ENCODE data around the gene MYL6B. TPM values are rescaled to one million over a fixed set of nuclear protein-coding genes. Genes with fewer than 3 reads are reported as not detected.

Gene MYL6B
- total and polyA plus RNA-seq, 2 experiments from 2014 or later: 80.6 to 83.9 TPM

- Histone ChIP-seq H3K9me2 (replicated peaks; ENCODE audit: insufficient read depth) (no peaks in the 10 kb centered on the region), H3K4me3 (no peak overlapping the region), H3K9me3 (ENCODE audit: low read depth) (no peaks in the 10 kb centered on the region), H3K4me1 (ENCODE audit: insufficient read depth) (peaks cover 14% of the 10 kb centered on the region), H4K20me1 (ENCODE audit: insufficient read depth, poor library complexity, severe bottlenecking) (no peaks in the 10 kb centered on the region), H3K27me3 (no peaks in the 10 kb centered on the region), H3K36me3 (replicated peaks; ENCODE audit: insufficient read depth, low read depth) (no peaks in the 10 kb centered on the region), H3K4me2 (no peak overlapping the region), H3K27ac (no peak overlapping the region), H3K79me2 (no peaks in the 10 kb centered on the region), H2AFZ (no peak overlapping the region)
- TF ChIP-seq, protein P1, sequence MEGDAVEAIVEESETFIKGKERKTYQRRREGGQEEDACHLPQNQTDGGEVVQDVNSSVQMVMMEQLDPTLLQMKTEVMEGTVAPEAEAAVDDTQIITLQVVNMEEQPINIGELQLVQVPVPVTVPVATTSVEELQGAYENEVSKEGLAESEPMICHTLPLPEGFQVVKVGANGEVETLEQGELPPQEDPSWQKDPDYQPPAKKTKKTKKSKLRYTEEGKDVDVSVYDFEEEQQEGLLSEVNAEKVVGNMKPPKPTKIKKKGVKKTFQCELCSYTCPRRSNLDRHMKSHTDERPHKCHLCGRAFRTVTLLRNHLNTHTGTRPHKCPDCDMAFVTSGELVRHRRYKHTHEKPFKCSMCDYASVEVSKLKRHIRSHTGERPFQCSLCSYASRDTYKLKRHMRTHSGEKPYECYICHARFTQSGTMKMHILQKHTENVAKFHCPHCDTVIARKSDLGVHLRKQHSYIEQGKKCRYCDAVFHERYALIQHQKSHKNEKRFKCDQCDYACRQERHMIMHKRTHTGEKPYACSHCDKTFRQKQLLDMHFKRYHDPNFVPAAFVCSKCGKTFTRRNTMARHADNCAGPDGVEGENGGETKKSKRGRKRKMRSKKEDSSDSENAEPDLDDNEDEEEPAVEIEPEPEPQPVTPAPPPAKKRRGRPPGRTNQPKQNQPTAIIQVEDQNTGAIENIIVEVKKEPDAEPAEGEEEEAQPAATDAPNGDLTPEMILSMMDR (IDR thresholded peaks at IDR 0.05; ENCODE audit: poor library complexity): no peak
- 93% methylated on average over 3 of the region's 3 CpGs for WGBS (ENCODE audit: low lambda C conversion rate, missing lambda C conversion rate)
- DNase-seq (ENCODE audit: low spot score): no peak
These were observed 7.2 kb upstream of the MYL6B start for GRCh38 chr12:56145217-56145616.

DNA sequence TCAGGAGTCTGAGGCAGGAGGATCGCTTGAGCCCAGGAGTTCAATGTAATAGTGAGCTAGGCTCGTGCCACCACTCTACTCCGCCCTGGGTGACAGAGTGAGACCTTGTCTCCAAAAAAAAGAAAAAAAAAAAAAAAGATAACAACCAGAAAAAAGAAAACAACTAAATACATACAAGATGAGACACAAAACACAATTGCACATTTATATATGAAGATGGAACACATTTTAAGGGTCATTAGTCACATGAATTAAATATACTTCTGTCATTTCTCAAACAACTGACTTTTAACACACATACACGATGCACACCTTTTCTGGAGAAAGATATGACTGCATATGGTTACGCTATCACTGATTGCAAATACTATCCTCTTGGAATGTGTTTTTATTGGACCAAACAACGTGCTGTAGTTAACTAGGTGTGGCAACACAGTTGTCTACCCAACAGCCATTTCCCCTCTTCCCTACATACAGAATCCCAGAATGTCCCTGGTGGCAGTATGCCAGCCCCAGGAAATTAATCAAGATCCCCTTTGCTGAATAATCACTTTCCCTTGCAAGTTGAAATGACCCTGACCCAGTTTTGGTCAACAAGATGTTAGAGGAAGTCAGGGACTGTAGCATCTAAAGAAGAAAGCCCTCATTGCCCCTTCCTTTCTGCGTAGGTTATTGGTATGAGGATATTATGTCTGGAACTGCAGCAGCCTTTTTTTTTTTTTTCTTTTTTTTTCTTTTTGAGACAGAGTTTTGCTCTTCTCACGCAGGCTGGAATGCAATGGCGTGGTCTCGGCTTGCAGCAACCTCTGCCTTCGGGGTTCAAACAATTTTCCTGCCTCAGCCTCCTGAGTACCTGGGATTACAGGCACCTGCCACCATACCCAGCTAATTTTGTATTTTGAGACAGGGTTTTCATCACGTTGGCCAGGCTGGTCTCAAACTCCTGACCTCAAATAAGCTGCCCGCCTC lies 5.6 kb upstream of the MYL6B start:
- peak; percentile 41 for DNase-seq (ENCODE audit: low spot score)
- Histone ChIP-seq H3K27me3 (no peaks in the 10 kb centered on the region), H3K9me3 (ENCODE audit: low read depth) (no peaks in the 10 kb centered on the region), H3K79me2 (no peaks in the 10 kb centered on the region), H4K20me1 (ENCODE audit: insufficient read depth, poor library complexity, severe bottlenecking) (no peaks in the 10 kb centered on the region), H3K4me1 (ENCODE audit: insufficient read depth) (peaks cover 18% of the 10 kb centered on the region), H3K4me3 (no peak overlapping the region), H2AFZ (no peak overlapping the region), H3K4me2 (no peak overlapping the region), H3K36me3 (replicated peaks; ENCODE audit: insufficient read depth, low read depth) (no peaks in the 10 kb centered on the region), H3K9me2 (replicated peaks; ENCODE audit: insufficient read depth) (no peaks in the 10 kb centered on the region), H3K27ac (peak overlapping the region; percentile 21)
- 80% methylated on average over 13 of the region's 13 CpGs for WGBS (ENCODE audit: low lambda C conversion rate, missing lambda C conversion rate)
- TF ChIP-seq, protein P1 (IDR thresholded peaks at IDR 0.05; ENCODE audit: poor library complexity): no peak
- TF ChIP-seq EZH2phosphoT487 (IDR thresholded peaks at IDR 0.05; ENCODE audit: low read depth, severe bottlenecking, unreplicated experiment) (no peak), EZH2 (IDR thresholded peaks at IDR 0.05; ENCODE audit: borderline replicate concordance) (no peak)

DNA sequence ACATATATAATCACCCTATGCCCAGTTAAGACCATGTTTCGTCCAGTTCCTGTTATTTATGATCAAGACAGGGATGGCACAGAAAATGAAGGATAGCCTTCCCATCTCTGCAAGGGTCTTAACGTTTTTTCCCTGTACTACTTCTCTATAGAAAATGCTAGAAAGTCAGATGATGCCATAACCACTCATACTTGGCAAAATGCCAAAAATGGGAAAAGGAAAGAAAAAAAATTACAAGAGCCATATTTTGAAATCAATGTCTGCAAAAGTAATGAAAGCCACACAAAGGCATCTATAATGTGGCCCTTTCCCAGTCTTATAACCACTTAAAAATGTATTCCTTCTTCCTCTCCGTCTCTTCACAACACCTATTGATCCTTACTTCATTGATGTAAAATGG lies 1.8 kb upstream of the MYL6B start:
- Histone ChIP-seq H3K27me3 (no peaks in the 10 kb centered on the region), H3K4me2 (no peak overlapping the region), H3K4me3 (no peak overlapping the region), H2AFZ (no peak overlapping the region), H3K9me2 (replicated peaks; ENCODE audit: insufficient read depth) (no peaks in the 10 kb centered on the region), H3K4me1 (ENCODE audit: insufficient read depth) (peaks cover 27% of the 10 kb centered on the region), H4K20me1 (ENCODE audit: insufficient read depth, poor library complexity, severe bottlenecking) (no peaks in the 10 kb centered on the region), H3K9me3 (ENCODE audit: low read depth) (no peaks in the 10 kb centered on the region), H3K36me3 (replicated peaks; ENCODE audit: insufficient read depth, low read depth) (no peaks in the 10 kb centered on the region), H3K27ac (no peak overlapping the region), H3K79me2 (peaks cover 19% of the 10 kb centered on the region)
- TF ChIP-seq EZH2phosphoT487 (IDR thresholded peaks at IDR 0.05; ENCODE audit: low read depth, severe bottlenecking, unreplicated experiment) (no peak), EZH2 (IDR thresholded peaks at IDR 0.05; ENCODE audit: borderline replicate concordance) (no peak)
- TF ChIP-seq, protein P1 (IDR thresholded peaks at IDR 0.05; ENCODE audit: poor library complexity): no peak
- WGBS (ENCODE audit: low lambda C conversion rate, missing lambda C conversion rate): 73% methylated on average over 3 of the region's 3 CpGs
- no peak for DNase-seq (ENCODE audit: low spot score)
